Mucosa of rectum (tissue), 2 donors: ENCODE data around the gene SAMSN1.

ENCODE experiments used
- H3K27ac ChIP-seq, 2 donors: one replicate each; pipeline ENCODE4 v1.7.0; 2013; ENCODE audit warnings: inconsistent platforms in 2 of 2, low read depth in 2 of 2, low read length in 2 of 2
- H3K27me3 ChIP-seq, 2 donors: one replicate each; pipeline ENCODE4 v1.7.0; 2013; ENCODE audit warnings: low read length in 2 of 2; ENCODE audit not compliant: control insufficient read depth in 2 of 2, insufficient read depth in 2 of 2
- H3K36me3 ChIP-seq, 2 donors: one replicate each; pipeline ENCODE4 v1.7.0; 2013; ENCODE audit warnings: low read length in 2 of 2; ENCODE audit not compliant: control insufficient read depth in 2 of 2, insufficient read depth in 2 of 2
- H3K4me1 ChIP-seq, 2 donors: one replicate each; pipeline ENCODE4 v1.7.0; 2013; ENCODE audit warnings: low read length in 2 of 2, mild to moderate bottlenecking in 1 of 2; ENCODE audit not compliant: control insufficient read depth in 2 of 2, insufficient read depth in 2 of 2
- H3K4me3 ChIP-seq, 2 donors: one replicate each; pipeline ENCODE4 v1.7.0; 2013; ENCODE audit warnings: low read length in 2 of 2
- H3K9ac ChIP-seq, 2 donors: one replicate each; pipeline ENCODE4 v1.7.0; 2013; ENCODE audit warnings: low read length in 2 of 2, low read depth in 1 of 2, mild to moderate bottlenecking in 1 of 2
- H3K9me3 ChIP-seq, 2 donors: one replicate each; pipeline ENCODE4 v1.7.0; 2013; ENCODE audit warnings: low read length in 2 of 2; ENCODE audit not compliant: control insufficient read depth in 2 of 2
- donor health status: healthy.
- donor health status: Normal muscosa, but diverticular disease.

Gene SAMSN1

GRCh38 chr21:14474995-14475394 lies 71.1 kb downstream of the SAMSN1 start:
- Histone ChIP-seq H3K27ac (no peak overlapping the region), H3K4me1 (peaks cover 4 to 7% of the 10 kb centered on the region in 2 donors), H3K27me3 (no peaks in the 10 kb centered on the region), H3K9ac (no peak overlapping the region), H3K4me3 (no peak overlapping the region), H3K36me3 (no peaks in the 10 kb centered on the region), H3K9me3 (no peaks in the 10 kb centered on the region)

GRCh38 chr21:14469641-14470040 lies 76.5 kb downstream of the SAMSN1 start:
- no peak overlapping the region for H3K9ac ChIP-seq
- H3K9me3 ChIP-seq = no peaks in the 10 kb centered on the region
- no peak overlapping the region for H3K27ac ChIP-seq
- no peak overlapping the region for H3K4me3 ChIP-seq
- H3K27me3 ChIP-seq = no peaks in the 10 kb centered on the region
- no peaks in the 10 kb centered on the region for H3K36me3 ChIP-seq
- H3K4me1 ChIP-seq = no peaks in the 10 kb centered on the region

DNA sequence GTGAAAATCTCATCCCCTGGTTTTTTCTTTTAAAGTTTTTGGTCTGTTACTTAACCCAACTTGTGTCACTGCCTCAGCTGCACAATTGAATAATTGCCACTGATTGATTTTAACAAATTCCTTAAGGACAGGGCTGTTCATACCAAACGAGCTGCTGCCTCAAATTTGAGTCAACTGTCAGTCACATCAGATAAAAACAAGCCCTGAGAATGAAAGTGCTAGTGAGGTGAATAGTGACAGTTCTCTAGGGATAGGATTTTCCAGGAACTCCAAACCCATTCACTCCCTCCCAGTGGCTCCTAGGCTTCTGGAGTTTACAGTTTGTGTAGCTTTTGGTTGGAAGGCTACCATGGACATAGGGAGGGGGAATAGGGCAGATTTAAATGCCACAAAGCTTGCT lies 79.4 kb downstream of the SAMSN1 start:
- no peaks in the 10 kb centered on the region for H3K36me3 ChIP-seq
- no peak overlapping the region for H3K4me3 ChIP-seq
- H3K4me1 ChIP-seq = no peaks in the 10 kb centered on the region
- H3K9me3 ChIP-seq = no peaks in the 10 kb centered on the region
- no peaks in the 10 kb centered on the region for H3K27me3 ChIP-seq
- H3K9ac ChIP-seq = no peak overlapping the region
- no peak overlapping the region for H3K27ac ChIP-seq

GRCh38 chr21:14457762-14458161 lies 88.4 kb downstream of the SAMSN1 start:
- no peaks in the 10 kb centered on the region for H3K9me3 ChIP-seq
- H3K36me3 ChIP-seq = no peaks in the 10 kb centered on the region
- H3K9ac ChIP-seq = no peak overlapping the region
- H3K4me3 ChIP-seq = no peak overlapping the region
- no peak overlapping the region for H3K27ac ChIP-seq
- H3K27me3 ChIP-seq = no peaks in the 10 kb centered on the region
- H3K4me1 ChIP-seq = peaks cover 3 to 15% of the 10 kb centered on the region in 2 donors

DNA sequence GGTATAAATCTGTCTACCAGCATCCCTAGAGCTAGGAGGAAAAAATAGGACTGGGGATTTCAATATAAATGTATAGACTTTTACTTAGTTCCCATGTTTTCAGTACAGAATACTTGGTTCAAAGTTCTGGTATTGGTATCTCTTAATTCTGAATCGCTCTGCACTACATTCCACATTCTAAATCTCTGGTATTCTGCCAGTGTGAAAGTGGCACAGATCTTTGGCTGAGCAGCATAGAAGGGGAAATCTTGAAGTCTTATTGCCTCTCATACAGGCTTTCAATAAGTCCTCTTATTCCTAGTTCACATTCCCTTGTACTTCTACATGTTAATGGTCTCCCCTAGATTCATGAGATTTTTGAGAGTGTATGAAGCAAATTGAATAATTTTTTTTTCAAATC lies 89.2 kb downstream of the SAMSN1 start:
- H3K36me3 ChIP-seq = no peaks in the 10 kb centered on the region
- no peak overlapping the region for H3K9ac ChIP-seq
- no peak overlapping the region for H3K27ac ChIP-seq
- no peaks in the 10 kb centered on the region for H3K27me3 ChIP-seq
- peaks cover 3 to 15% of the 10 kb centered on the region in 2 donors for H3K4me1 ChIP-seq
- H3K9me3 ChIP-seq = no peaks in the 10 kb centered on the region
- no peak overlapping the region for H3K4me3 ChIP-seq

DNA sequence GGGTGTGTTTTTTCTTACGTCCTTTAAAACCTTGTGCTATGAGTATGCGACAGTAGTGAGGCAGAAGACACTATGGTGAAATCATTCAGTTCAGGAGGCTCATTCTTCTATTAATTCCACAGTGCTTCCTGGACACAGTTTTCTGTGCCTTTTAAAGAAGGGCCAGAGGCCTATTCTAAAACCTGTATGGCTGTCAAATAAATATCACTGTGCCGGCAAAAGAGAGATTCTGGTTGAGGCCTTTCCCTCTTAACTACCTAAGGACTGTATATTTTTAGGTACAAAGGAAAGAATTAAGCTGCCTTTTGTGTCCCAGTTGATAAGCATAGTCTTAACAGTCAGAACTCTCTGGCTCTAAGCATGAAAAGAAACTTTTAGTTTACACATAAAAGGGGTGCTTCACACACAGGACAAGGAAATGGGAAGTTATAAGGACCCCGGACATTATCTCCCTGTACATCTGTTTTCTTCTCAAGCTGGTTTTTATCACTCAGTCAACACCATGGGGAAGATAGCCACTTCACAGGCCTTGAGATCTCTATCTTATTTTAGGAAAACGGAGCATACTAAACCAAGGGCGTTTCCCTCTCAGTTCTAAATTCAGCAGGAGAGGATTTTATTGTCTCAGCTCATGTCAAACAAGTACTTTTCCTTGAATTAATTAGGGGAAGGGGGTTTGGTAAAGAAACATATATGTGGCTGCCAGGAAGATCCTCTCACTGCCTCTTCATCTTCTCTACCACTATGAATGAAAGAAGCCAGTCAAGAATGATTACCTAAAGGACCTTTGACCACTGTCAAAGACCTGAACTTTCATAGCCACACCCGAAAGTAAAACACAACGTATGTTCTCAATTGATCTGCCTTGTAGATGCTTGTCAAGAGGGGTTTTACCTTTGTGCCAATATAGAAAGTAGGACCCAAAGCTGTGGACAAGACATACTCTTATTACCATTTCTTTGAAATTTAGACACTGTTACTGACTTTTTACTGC lies 91.8 kb downstream of the SAMSN1 start:
- no peaks in the 10 kb centered on the region for H3K27me3 ChIP-seq
- peak overlapping the region in 1 of 2 donors; percentile 32 for H3K27ac ChIP-seq
- H3K9me3 ChIP-seq = no peaks in the 10 kb centered on the region
- peaks cover 3 to 15% of the 10 kb centered on the region in 2 donors for H3K4me1 ChIP-seq
- H3K4me3 ChIP-seq = peak overlapping the region in 1 of 2 donors; percentile 26
- no peaks in the 10 kb centered on the region for H3K36me3 ChIP-seq
- no peak overlapping the region for H3K9ac ChIP-seq

- no peak overlapping the region for H3K9ac ChIP-seq
- H3K36me3 ChIP-seq = no peaks in the 10 kb centered on the region
- no peak overlapping the region for H3K27ac ChIP-seq
- H3K4me1 ChIP-seq = peaks cover 3 to 15% of the 10 kb centered on the region in 2 donors
- no peaks in the 10 kb centered on the region for H3K9me3 ChIP-seq
- H3K27me3 ChIP-seq = no peaks in the 10 kb centered on the region
- no peak overlapping the region for H3K4me3 ChIP-seq
These were observed 92.6 kb downstream of the SAMSN1 start for GRCh38 chr21:14453339-14454015.

GRCh38 chr21:14452727-14453241 lies 93.3 kb downstream of the SAMSN1 start:
- H3K27ac ChIP-seq = no peak overlapping the region
- H3K9ac ChIP-seq = no peak overlapping the region
- H3K4me3 ChIP-seq = no peak overlapping the region
- no peaks in the 10 kb centered on the region for H3K27me3 ChIP-seq
- H3K4me1 ChIP-seq = peaks cover 3 to 15% of the 10 kb centered on the region in 2 donors
- no peaks in the 10 kb centered on the region for H3K9me3 ChIP-seq
- no peaks in the 10 kb centered on the region for H3K36me3 ChIP-seq

DNA sequence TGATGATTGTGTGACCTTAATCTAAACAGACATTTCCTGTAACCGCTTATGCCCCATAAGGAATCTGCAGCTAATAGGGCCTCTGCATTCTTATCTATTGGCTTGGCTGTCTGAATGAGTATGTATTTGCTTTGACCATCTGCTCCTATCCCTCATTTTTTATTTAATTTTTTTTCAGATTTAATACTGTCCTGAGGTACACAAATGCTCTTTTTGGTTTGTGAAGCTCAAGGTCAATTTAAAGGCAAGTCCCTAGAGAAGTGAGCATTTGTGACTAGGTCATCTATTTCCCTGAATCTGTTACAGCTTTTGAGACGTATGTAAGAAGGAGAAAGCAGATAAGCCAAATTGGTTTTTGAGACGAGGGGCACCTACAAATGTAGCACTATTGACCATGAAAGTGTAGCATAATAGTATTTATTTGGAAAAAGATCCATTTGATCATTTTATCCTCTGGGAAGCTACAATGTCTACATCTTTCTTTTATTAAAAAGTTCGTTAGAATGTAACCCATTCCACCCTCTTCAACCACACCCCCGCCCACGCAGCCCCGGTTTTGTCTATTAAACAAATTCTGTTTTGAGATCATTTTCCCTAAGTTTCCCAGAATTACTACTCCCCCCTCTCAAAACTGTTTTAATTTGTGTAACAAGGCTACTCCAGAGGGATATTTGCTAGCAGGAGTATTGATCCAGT lies 93.9 kb downstream of the SAMSN1 start:
- no peak overlapping the region for H3K27ac ChIP-seq
- H3K4me1 ChIP-seq = peaks cover 3 to 15% of the 10 kb centered on the region in 2 donors
- no peak overlapping the region for H3K4me3 ChIP-seq
- no peaks in the 10 kb centered on the region for H3K9me3 ChIP-seq
- H3K9ac ChIP-seq = no peak overlapping the region
- H3K36me3 ChIP-seq = no peaks in the 10 kb centered on the region
- no peaks in the 10 kb centered on the region for H3K27me3 ChIP-seq
